Measurements from ENCODE around the gene GPR50. TPM values are rescaled to one million over a fixed set of nuclear protein-coding genes. Genes with fewer than 3 reads are reported as not detected.

GPR50 gene
- total and polyA plus RNA-seq, 2 of the 4 experiments (the other 2 are of a cell fraction) = not detected

- Histone ChIP-seq H4K5ac (ENCODE audit: low read depth, low read length) (no peak overlapping the region), H3K36me3 (ENCODE audit: control insufficient read depth, insufficient read depth, low read length) (no peaks in the 10 kb centered on the region), H4K8ac (ENCODE audit: low read depth in 2 of 2, low read length in 2 of 2) (no peak overlapping the region), H2AK9ac (replicated peaks; ENCODE audit: low read depth, low read length, poor library complexity) (no peak overlapping the region), H2BK20ac (ENCODE audit: low read depth, low read length) (no peak overlapping the region), H3K56ac (ENCODE audit: extremely low read depth, insufficient read depth, low read length) (no peak overlapping the region), H2AK5ac (ENCODE audit: low read depth, low read length) (no peak overlapping the region), H3K4ac (ENCODE audit: low read depth, low read length) (no peak overlapping the region), H3K14ac (replicated peaks; ENCODE audit: low read depth, low read length) (no peak overlapping the region), H3K18ac (ENCODE audit: low read depth, low read length) (no peak overlapping the region), H2BK120ac (ENCODE audit: low read depth, low read length) (no peak overlapping the region), H3K23ac (ENCODE audit: low read depth, low read length) (no peak overlapping the region), H3K27ac (ENCODE audit: insufficient read depth, low read length) (no peak overlapping the region), H2BK5ac (ENCODE audit: low read depth, low read length, poor library complexity, severe bottlenecking) (no peak overlapping the region), H3K9me3 (ENCODE audit: control insufficient read depth, insufficient read depth, low read length) (no peaks in the 10 kb centered on the region), H4K91ac (ENCODE audit: insufficient read depth, low read depth, low read length) (no peak overlapping the region), H3K9me1 (ENCODE audit: insufficient read depth, low read length) (no peaks in the 10 kb centered on the region), H3K4me2 (ENCODE audit: low read depth, low read length) (no peak overlapping the region), H3K27me3 (ENCODE audit: control insufficient read depth, insufficient read depth, low read length) (no peaks in the 10 kb centered on the region), H3K79me1 (ENCODE audit: low read depth in 1 of 2, low read length in 2 of 2) (no peaks in the 10 kb centered on the region), H2AFZ (replicated peaks; ENCODE audit: low read length, poor library complexity) (no peak overlapping the region), H3K4me1 (ENCODE audit: control insufficient read depth, insufficient read depth, low read length) (no peaks in the 10 kb centered on the region), H3K9ac (ENCODE audit: low read depth, low read length) (no peak overlapping the region), H2BK15ac (ENCODE audit: low read depth, low read length) (no peak overlapping the region), H3K4me3 (ENCODE audit: insufficient read depth, low read depth, low read length) (no peak overlapping the region), H4K20me1 (ENCODE audit: insufficient read depth, low read length) (no peaks in the 10 kb centered on the region)
- intact Hi-C loops (cut with micrococcal nuclease) (no loop called here), in situ Hi-C loops (cut with MboI; ENCODE audit: low sequenced_read_pairs) (loop anchor here (25.0 kb wide), 2 partner anchors 519 to 1644 kb away; partner anchors contain the start of gene PRRG3), dilution Hi-C loops (cut with HindIII; ENCODE audit: low sequenced_read_pairs, unreplicated experiment) (no loop called here)
- no TSS peak for BruUV-seq (replicated peaks)
- ChIA-PET CTCF (no interaction called here), POLR2A (ENCODE audit: unreplicated experiment) (no interaction called here)
- DNase-seq (no peak), ATAC-seq (ENCODE audit: low read depth) (no peak)
- WGBS, 2 experiments (ENCODE audit: extremely low coverage in 2 of 2, insufficient read length in 1 of 2) = no CpG with 5 or more reads among the region's 7 CpGs
- no peak for TF ChIP-seq MXI1 (IDR thresholded peaks at IDR 0.05; ENCODE audit: borderline replicate concordance, low read depth, low read length)
- TF ChIP-seq BHLHE40 (IDR thresholded peaks at IDR 0.05; ENCODE audit: low read depth, low read length) = no peak
- no peak for TF ChIP-seq CHD1 (IDR thresholded peaks at IDR 0.05; ENCODE audit: low read depth, low read length)
- no peak for TF ChIP-seq FOS (IDR thresholded peaks at IDR 0.05; ENCODE audit: low read depth, low read length)
- TF ChIP-seq ELK1 (IDR thresholded peaks at IDR 0.05; ENCODE audit: borderline replicate concordance, low read depth, low read length) = no peak
- TF ChIP-seq SMC3 (IDR thresholded peaks at IDR 0.05; ENCODE audit: low read depth, low read length) = no peak
- no peak for TF ChIP-seq POLR2A (IDR thresholded peaks at IDR 0.05; ENCODE audit: low read depth, low read length)
- no peak for TF ChIP-seq CEBPB (IDR thresholded peaks at IDR 0.05; ENCODE audit: low read depth, low read length)
- TF ChIP-seq USF2 (IDR thresholded peaks at IDR 0.05; ENCODE audit: low read depth, low read length) = no peak
- no peak for TF ChIP-seq MAZ (IDR thresholded peaks at IDR 0.05; ENCODE audit: borderline replicate concordance, low read depth, low read length)
- no peak for TF ChIP-seq RFX5 (IDR thresholded peaks at IDR 0.05; ENCODE audit: low read depth, low read length)
- no peak for TF ChIP-seq RAD21 (IDR thresholded peaks at IDR 0.05; ENCODE audit: low read length)
Measured at GRCh38 chrX:151167791-151168345, 8.5 kb upstream of the GPR50 start.

Data from IMR-90 (cell line).